BLaER1 treated with 17β-estradiol and CSF1 and Interleukin-3, amounts not matched to agents 10 nM and 100 nM (cell line): Measurements from ENCODE around the gene EDC3.
A peak's percentile ranks its signal among the peaks of the same experiment; 100 is the strongest.

Source experiments
- H3K27ac ChIP-seq, 11 experiments: shearing (Covaris generic); formaldehyde crosslinking; 2 replicates each; pipeline ENCODE4 v1.8.1; 2022
- H3K27me3 ChIP-seq, 11 experiments: shearing (Covaris generic); formaldehyde crosslinking; 2 replicates each; pipeline ENCODE4 v1.8.1; 2022
- H3K36me3 ChIP-seq, 11 experiments: shearing (Covaris generic); formaldehyde crosslinking; 2 replicates each; pipeline ENCODE4 v1.8.1; 2022
- H3K4me1 ChIP-seq, 10 experiments: shearing (Covaris generic); formaldehyde crosslinking; 2 replicates each; pipeline ENCODE4 v1.8.1; 2022
- H3K4me2 ChIP-seq, 11 experiments: shearing (Covaris generic); formaldehyde crosslinking; 2 replicates each; pipeline ENCODE4 v1.8.1; 2022
- H3K4me3 ChIP-seq, 10 experiments: shearing (Covaris generic); formaldehyde crosslinking; 2 replicates each; pipeline ENCODE4 v1.8.1; 2022
- H3K9ac ChIP-seq, 11 experiments: shearing (Covaris generic); formaldehyde crosslinking; 2 replicates each; pipeline ENCODE4 v1.8.1; 2022
- H3K9me3 ChIP-seq, 11 experiments: shearing (Covaris generic); formaldehyde crosslinking; replicated peaks in 1 of 11; 2 replicates each; pipeline ENCODE4 v1.8.1; 2022
- H4K20me1 ChIP-seq, 11 experiments: shearing (Covaris generic); formaldehyde crosslinking; 2 replicates each; pipeline ENCODE4 v1.8.1; 2022
- Cebpa-rat ChIP-seq, 11 experiments: shearing (Covaris generic); IDR thresholded peaks; 2 replicates each; pipeline ENCODE4 v1.8.1; 2022

Gene EDC3

GRCh38 chr15:74585857-74586256, 110.0 kb downstream of the EDC3 start:
- H3K36me3 ChIP-seq: peaks cover 0 to 47% (median 12%) of the 10 kb centered on the region in 11 experiments; a peak in 16 of 22 replicates
- peaks cover 0 to 31% (median 24%) of the 10 kb centered on the region in 10 experiments; a peak in 13 of 20 replicates for H3K4me1 ChIP-seq
- H4K20me1 ChIP-seq: peaks cover 0 to 16% (median 0%) of the 10 kb centered on the region in 11 experiments; a peak in 1 of 22 replicates
- H3K9ac ChIP-seq: no peak overlapping the region
- H3K27me3 ChIP-seq: no peaks in the 10 kb centered on the region
- H3K4me2 ChIP-seq: no peak overlapping the region
- H3K9me3 ChIP-seq: no peaks in the 10 kb centered on the region
- TF ChIP-seq Cebpa-rat (IDR thresholded peaks at IDR 0.05): no peak
- H3K4me3 ChIP-seq: no peak overlapping the region
- H3K27ac ChIP-seq: no peak overlapping the region

- Histone ChIP-seq H3K36me3 (peaks cover 0 to 42% (median 9%) of the 10 kb centered on the region in 11 experiments; a peak in 12 of 22 replicates), H3K9ac (0 out of 22 replicates have a peak overlapping the region, but pooled peaks of 1 of the 11 experiments have one; percentile 4), H3K4me3 (no peak overlapping the region), H3K9me3 (no peaks in the 10 kb centered on the region), H3K27ac (no peak overlapping the region), H3K4me2 (no peak overlapping the region), H4K20me1 (peaks cover 0 to 21% (median 0%) of the 10 kb centered on the region in 11 experiments; a peak in 1 of 22 replicates), H3K4me1 (peaks cover 0 to 26% (median 22%) of the 10 kb centered on the region in 10 experiments; a peak in 13 of 20 replicates), H3K27me3 (no peaks in the 10 kb centered on the region)
- TF ChIP-seq Cebpa-rat (IDR thresholded peaks at IDR 0.05): no peak
Observed at GRCh38 chr15:74585191-74585590, 110.6 kb downstream of the EDC3 start.

- peaks cover 0 to 22% (median 18%) of the 10 kb centered on the region in 10 experiments; a peak in 13 of 20 replicates for H3K4me1 ChIP-seq
- H3K36me3 ChIP-seq: peaks cover 0 to 45% (median 5%) of the 10 kb centered on the region in 11 experiments; a peak in 12 of 22 replicates
- no peak overlapping the region for H3K27ac ChIP-seq
- 0 out of 22 replicates have a peak overlapping the region, but pooled peaks of 1 of the 11 experiments have one; percentile 4 for H3K9ac ChIP-seq
- no peaks in the 10 kb centered on the region for H3K9me3 ChIP-seq
- no peak overlapping the region for H3K4me3 ChIP-seq
- no peak for TF ChIP-seq Cebpa-rat (IDR thresholded peaks at IDR 0.05)
- H3K27me3 ChIP-seq: no peaks in the 10 kb centered on the region
- no peak overlapping the region for H3K4me2 ChIP-seq
- peaks cover 0 to 21% (median 0%) of the 10 kb centered on the region in 11 experiments; a peak in 2 of 22 replicates for H4K20me1 ChIP-seq
Observed at GRCh38 chr15:74584779-74585178, 111.0 kb downstream of the EDC3 start.

- Histone ChIP-seq H3K27ac (no peak overlapping the region), H3K9me3 (no peaks in the 10 kb centered on the region), H3K4me3 (no peak overlapping the region), H3K9ac (0 out of 22 replicates have a peak overlapping the region, but pooled peaks of 1 of the 11 experiments have one; percentile 4), H3K36me3 (peaks cover 0 to 51% (median 4%) of the 10 kb centered on the region in 11 experiments; a peak in 11 of 22 replicates), H3K4me2 (no peak overlapping the region), H4K20me1 (peaks cover 0 to 21% (median 0%) of the 10 kb centered on the region in 11 experiments; a peak in 2 of 22 replicates), H3K4me1 (peaks cover 0 to 16% (median 13%) of the 10 kb centered on the region in 10 experiments; a peak in 13 of 20 replicates), H3K27me3 (no peaks in the 10 kb centered on the region)
- TF ChIP-seq Cebpa-rat (IDR thresholded peaks at IDR 0.05): no peak
Observed at GRCh38 chr15:74584204-74584603, 111.6 kb downstream of the EDC3 start.
